Left lobe of liver (tissue), 2 donors: Measurements from ENCODE around the gene GALT. TPM values are rescaled to one million over a fixed set of nuclear protein-coding genes. Genes with fewer than 3 reads are reported as not detected.

Source experiments
- ATAC-seq: fragments of 200-7000 bp; cut with Tn5 transposase; one replicate; pipeline ENCODE4 v1.9.1; 2020; ENCODE audit warnings: mild to moderate bottlenecking, moderate library complexity
- DNase-seq: peaks from one replicate; pipeline ENCODE4 v3.0.0-alpha.2; 2020; ENCODE audit warnings: low spot score
- total RNA-seq: library from RNA; stranded (reverse); gene quantifications from one replicate; pipeline ENCODE4 v1.2.1, GENCODE V29; 2021
- donor health status: DM: no; HTN: no; CAD: no; lungs with moderate emphysema.
- donor health status: DM: no; HTN: yes; CAD: no.

Gene GALT
- total RNA-seq: 123 TPM

- peak; percentile 69 for ATAC-seq
- DNase-seq: peak; percentile 98
These were observed at the start of gene GALT for GRCh38 chr9:34646211-34647083. GALT (plus strand) TSS chr9:34646675; CDS start chr9:34646705, 30 bp downstream.

- ATAC-seq: no peak
- no peak for DNase-seq
These were observed 46.9 kb upstream of the GALT start for GRCh38 chr9:34599546-34599945.

GRCh38 chr9:34600908-34601307 lies 45.6 kb upstream of the GALT start:
- DNase-seq (no peak), ATAC-seq (no peak)

- DNase-seq: no peak
- no peak for ATAC-seq
These were observed 44.4 kb upstream of the GALT start for GRCh38 chr9:34601937-34602573.

GRCh38 chr9:34603610-34604231 lies 42.8 kb upstream of the GALT start:
- ATAC-seq (peak; percentile 88), DNase-seq (peak; percentile 82)

GRCh38 chr9:34606190-34606589 lies 40.3 kb upstream of the GALT start:
- ATAC-seq: no peak

GRCh38 chr9:34606905-34607304 lies 39.6 kb upstream of the GALT start:
- ATAC-seq: peak; percentile 70
- no peak for DNase-seq

More at GRCh38 chr9:34606190-34606589, 40.3 kb upstream of the GALT start:
- DNase-seq: no peak

GRCh38 chr9:34607331-34607730 lies 39.1 kb upstream of the GALT start:
- DNase-seq (no peak), ATAC-seq (no peak)

- ATAC-seq: no peak
These were observed 35.9 kb upstream of the GALT start for GRCh38 chr9:34610434-34611206.

GRCh38 chr9:34611251-34611810 lies 35.1 kb upstream of the GALT start:
- DNase-seq: peak; percentile 61

More at GRCh38 chr9:34610434-34611206, 35.9 kb upstream of the GALT start:
- peak; percentile 60 for DNase-seq

GRCh38 chr9:34611811-34612787 lies 34.4 kb upstream of the GALT start, which contains the start of gene RPP25L:
RPP25L (minus strand) TSS chr9:34612097; CDS start chr9:34611296, 801 bp downstream.
- DNase-seq: peak; percentile 91
- peak; percentile 93 for ATAC-seq

More at GRCh38 chr9:34611251-34611810, 35.1 kb upstream of the GALT start:
- ATAC-seq: peak; percentile 7

- peak; percentile 77 for ATAC-seq
These were observed 33.6 kb upstream of the GALT start for GRCh38 chr9:34612788-34613390.

GRCh38 chr9:34615132-34615531 lies 31.3 kb upstream of the GALT start:
- no peak for DNase-seq
- no peak for ATAC-seq

More at GRCh38 chr9:34612788-34613390, 33.6 kb upstream of the GALT start:
- DNase-seq: peak; percentile 84

GRCh38 chr9:34620061-34620994 lies 26.1 kb upstream of the GALT start, which contains the start of gene DCTN3:
DCTN3 (minus strand) TSS chr9:34620495; CDS start chr9:34620464, 31 bp downstream.
- ATAC-seq (peak; percentile 98), DNase-seq (peak; percentile 94)

- no peak for ATAC-seq
- DNase-seq: no peak
These were observed 22.9 kb upstream of the GALT start for GRCh38 chr9:34623374-34624235.

GRCh38 chr9:34624475-34625185 lies 21.8 kb upstream of the GALT start:
- ATAC-seq: no peak
- no peak for DNase-seq
